ENCODE measurements around the gene CKS2. TPM values are rescaled to one million over a fixed set of nuclear protein-coding genes. Genes with fewer than 3 reads are reported as not detected.
A peak's percentile ranks its signal among the peaks of the same experiment; 100 is the strongest.
"Not testable (repeated sequence)": the region's sequence is repeated elsewhere in the genome, so short reads cannot be mapped to it uniquely, and the experiment has no call there.

The CKS2 gene
- total RNA-seq = 23.7 and 29.2 TPM in 2 replicates
- long read RNA-seq, transcript CKS2-201 (3 exons, 613 nt) = major isoform, 18 of 18 reads
- long read RNA-seq, partial matches to known transcripts = 0 of 18 reads
- long read RNA-seq, other reads (novel, unspliced or antisense) = 0 of 18 reads

DNA sequence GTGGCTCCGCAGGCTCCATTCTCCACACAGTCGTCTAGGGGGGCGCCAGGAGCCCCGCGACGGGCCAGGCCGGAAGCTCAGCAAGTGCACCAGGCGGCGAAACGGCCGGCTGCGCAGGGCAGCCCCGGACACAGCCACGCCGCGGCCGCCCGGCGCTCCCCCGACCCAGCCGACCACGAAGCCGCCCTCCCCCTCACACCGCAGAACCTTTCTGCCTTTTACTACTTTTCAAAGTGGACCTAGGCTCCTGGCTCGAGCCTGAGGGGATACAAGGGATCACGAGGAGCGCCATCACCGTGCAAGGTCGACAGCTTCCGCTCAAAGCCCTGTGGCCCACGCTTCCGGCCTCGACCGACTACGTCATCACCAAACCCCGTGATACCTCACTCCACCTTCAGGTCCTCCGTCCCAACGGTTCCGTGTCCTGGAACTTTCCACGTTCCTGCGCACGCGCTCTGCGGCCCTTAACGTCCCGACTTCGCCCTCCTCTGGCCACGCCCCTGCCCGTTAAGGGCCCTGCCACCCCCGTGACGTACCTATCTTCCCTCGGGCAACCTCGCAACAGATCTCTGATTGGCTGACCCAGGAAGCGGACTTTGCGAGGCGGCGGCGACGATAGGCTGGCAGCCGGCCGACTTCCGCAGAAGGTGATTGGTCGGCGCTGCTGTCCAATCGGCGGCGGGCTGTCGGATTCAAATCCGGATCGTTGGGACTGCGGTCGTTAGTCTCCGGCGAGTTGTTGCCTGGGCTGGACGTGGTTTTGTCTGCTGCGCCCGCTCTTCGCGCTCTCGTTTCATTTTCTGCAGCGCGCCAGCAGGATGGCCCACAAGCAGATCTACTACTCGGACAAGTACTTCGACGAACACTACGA is at the start of gene CKS2:
Gene CKS2, plus strand, starts transcription at position 721 of the 871 bp plus-strand sequence. Its CDS starts 98 bp downstream, at position 819.
- Mint-ChIP-seq H3K4me1 (ENCODE audit: unreplicated experiment) (peaks cover 36% of the 10 kb centered on the region), H3K36me3 (ENCODE audit: unreplicated experiment) (no peaks in the 10 kb centered on the region), H3K27ac (ENCODE audit: unreplicated experiment) (peak within 1 kb of the TSS; percentile 99), H3K27me3 (ENCODE audit: unreplicated experiment) (no peaks in the 10 kb centered on the region), H3K9me3 (ENCODE audit: unreplicated experiment) (no peaks in the 10 kb centered on the region), H3K4me3 (ENCODE audit: unreplicated experiment) (peak within 1 kb of the TSS; percentile 91)
- TF ChIP-seq, protein P1, sequence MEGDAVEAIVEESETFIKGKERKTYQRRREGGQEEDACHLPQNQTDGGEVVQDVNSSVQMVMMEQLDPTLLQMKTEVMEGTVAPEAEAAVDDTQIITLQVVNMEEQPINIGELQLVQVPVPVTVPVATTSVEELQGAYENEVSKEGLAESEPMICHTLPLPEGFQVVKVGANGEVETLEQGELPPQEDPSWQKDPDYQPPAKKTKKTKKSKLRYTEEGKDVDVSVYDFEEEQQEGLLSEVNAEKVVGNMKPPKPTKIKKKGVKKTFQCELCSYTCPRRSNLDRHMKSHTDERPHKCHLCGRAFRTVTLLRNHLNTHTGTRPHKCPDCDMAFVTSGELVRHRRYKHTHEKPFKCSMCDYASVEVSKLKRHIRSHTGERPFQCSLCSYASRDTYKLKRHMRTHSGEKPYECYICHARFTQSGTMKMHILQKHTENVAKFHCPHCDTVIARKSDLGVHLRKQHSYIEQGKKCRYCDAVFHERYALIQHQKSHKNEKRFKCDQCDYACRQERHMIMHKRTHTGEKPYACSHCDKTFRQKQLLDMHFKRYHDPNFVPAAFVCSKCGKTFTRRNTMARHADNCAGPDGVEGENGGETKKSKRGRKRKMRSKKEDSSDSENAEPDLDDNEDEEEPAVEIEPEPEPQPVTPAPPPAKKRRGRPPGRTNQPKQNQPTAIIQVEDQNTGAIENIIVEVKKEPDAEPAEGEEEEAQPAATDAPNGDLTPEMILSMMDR (IDR thresholded peaks at IDR 0.05) = no peak
- DNase-seq (ENCODE audit: extremely low spot score, unreplicated experiment) = peak; percentile 100

DNA sequence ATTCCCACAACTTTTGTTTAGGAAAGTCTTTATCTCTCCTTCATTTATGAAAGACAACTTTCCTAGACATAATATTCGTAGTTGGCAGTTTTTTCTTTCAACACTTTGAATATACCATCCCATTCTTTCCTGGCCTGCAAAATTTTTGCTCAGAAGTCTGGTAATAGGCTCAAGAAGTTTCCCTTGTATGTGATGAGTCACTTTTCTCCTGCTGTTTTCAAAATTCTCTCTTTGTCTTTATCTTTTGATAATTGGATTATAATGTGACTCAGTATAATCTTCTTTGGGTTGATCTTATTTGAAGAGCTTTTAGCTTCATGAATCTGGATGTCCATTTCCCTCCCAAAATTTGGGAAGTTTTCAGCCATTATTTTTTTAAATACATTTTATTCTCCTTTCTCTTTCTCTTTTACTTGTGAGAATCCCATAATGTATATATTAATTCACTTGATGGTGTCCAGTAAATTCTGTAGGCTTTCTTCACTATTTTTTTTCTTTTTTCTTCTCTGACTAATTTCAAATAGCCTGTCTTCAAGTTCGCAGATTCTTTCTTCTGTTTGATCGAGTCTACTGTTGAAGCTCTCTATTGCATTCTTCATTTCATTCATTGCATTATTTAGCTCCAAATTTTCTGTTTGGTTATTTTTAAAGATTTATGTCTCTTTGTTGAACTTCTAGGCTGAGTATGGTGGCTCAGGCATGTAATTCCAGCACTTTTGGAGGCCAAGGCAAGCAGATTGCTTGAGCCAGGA is 37.3 kb upstream of the CKS2 start:
- TF ChIP-seq, protein P1 (IDR thresholded peaks at IDR 0.05) = no peak
- peaks cover 2% of the 10 kb centered on the region for H3K36me3 Mint-ChIP-seq (ENCODE audit: unreplicated experiment)
- H3K4me1 Mint-ChIP-seq (ENCODE audit: unreplicated experiment) = no peaks in the 10 kb centered on the region
- H3K27me3 Mint-ChIP-seq (ENCODE audit: unreplicated experiment) = peaks cover 5% of the 10 kb centered on the region
- H3K9me3 Mint-ChIP-seq (ENCODE audit: unreplicated experiment) = peaks cover 33% of the 10 kb centered on the region
- no peak overlapping the region for H3K27ac Mint-ChIP-seq (ENCODE audit: unreplicated experiment)
- H3K4me3 Mint-ChIP-seq (ENCODE audit: unreplicated experiment) = no peak overlapping the region
- DNase-seq (ENCODE audit: extremely low spot score, unreplicated experiment) = no peak

DNA sequence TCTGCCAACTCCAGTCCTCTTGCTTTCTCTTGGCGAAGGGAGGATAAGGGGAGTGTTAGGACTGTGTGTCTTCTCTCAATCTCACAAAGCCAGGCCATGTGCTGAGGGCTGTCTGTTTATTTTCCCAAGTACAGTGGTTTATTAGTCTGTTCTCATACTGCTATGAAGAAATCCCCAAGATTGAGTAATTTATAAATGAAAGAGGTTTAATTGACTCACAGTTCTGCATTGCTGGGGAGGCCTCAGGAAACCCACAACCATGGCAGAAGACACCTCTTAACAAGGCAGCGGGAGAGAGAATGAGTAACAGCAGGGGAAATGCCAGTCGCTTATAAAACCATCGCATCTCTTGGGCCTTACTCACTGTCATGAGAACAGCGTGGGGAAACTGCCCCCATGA is 36.2 kb upstream of the CKS2 start:
- Mint-ChIP-seq H3K27ac (ENCODE audit: unreplicated experiment) (no peak overlapping the region), H3K9me3 (ENCODE audit: unreplicated experiment) (peaks cover 28% of the 10 kb centered on the region), H3K27me3 (ENCODE audit: unreplicated experiment) (peaks cover 5% of the 10 kb centered on the region), H3K36me3 (ENCODE audit: unreplicated experiment) (peaks cover 2% of the 10 kb centered on the region), H3K4me1 (ENCODE audit: unreplicated experiment) (no peaks in the 10 kb centered on the region), H3K4me3 (ENCODE audit: unreplicated experiment) (no peak overlapping the region)
- no peak for DNase-seq (ENCODE audit: extremely low spot score, unreplicated experiment)
- TF ChIP-seq, protein P1 (IDR thresholded peaks at IDR 0.05) = no peak

DNA sequence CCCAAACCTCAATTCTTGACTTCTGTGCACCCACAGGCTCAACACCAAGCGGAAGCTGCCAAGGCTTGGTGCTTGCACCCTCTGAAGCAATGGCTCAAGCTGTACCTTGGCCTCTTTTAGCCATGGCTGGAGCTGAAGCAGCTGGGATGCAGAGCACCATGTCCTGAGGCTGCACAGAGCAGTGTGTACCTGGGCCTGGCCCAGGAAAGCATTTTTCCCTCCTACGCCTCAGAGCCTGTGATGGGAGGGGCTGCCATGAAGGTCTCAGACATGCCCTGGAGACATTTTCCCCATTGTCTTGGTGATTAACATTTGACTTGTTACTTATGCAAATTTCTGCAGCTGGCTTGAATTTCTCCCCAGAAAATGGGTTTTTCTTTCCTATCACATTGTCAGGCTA is 35.0 kb upstream of the CKS2 start:
- H3K27me3 Mint-ChIP-seq (ENCODE audit: unreplicated experiment); H3K4me1 Mint-ChIP-seq (ENCODE audit: unreplicated experiment); H3K4me3 Mint-ChIP-seq (ENCODE audit: unreplicated experiment); H3K36me3 Mint-ChIP-seq (ENCODE audit: unreplicated experiment); H3K27ac Mint-ChIP-seq (ENCODE audit: unreplicated experiment): not testable (repeated sequence)
- peaks cover 25% of the 10 kb centered on the region for H3K9me3 Mint-ChIP-seq (ENCODE audit: unreplicated experiment)
- peak; percentile 51 for DNase-seq (ENCODE audit: extremely low spot score, unreplicated experiment)

DNA sequence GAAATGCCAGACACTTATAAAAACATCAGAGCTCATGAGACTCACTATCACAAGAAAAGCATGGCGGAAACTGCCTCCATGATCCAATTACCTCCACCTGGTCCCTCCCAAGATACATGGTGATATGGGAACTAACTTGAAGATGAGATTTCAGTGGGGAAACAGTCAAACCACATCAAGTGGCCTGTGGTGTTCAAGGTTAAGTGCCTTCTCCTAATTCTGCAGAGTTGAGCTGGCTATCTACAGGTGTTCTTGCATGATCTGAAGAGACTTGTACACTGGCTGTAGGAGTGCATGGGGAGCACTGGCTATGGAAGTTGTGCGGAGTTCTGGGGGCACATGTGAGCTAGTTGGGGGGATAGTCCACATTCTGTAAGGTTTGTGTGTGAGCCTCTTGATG is 34.0 kb upstream of the CKS2 start:
- no peaks in the 10 kb centered on the region for H3K27me3 Mint-ChIP-seq (ENCODE audit: unreplicated experiment)
- no peak overlapping the region for H3K4me3 Mint-ChIP-seq (ENCODE audit: unreplicated experiment)
- H3K4me1 Mint-ChIP-seq (ENCODE audit: unreplicated experiment) = no peaks in the 10 kb centered on the region
- H3K27ac Mint-ChIP-seq (ENCODE audit: unreplicated experiment) = no peak overlapping the region
- no peak for DNase-seq (ENCODE audit: extremely low spot score, unreplicated experiment)
- peaks cover 2% of the 10 kb centered on the region for H3K36me3 Mint-ChIP-seq (ENCODE audit: unreplicated experiment)
- TF ChIP-seq, protein P1 (IDR thresholded peaks at IDR 0.05) = no peak
- peaks cover 19% of the 10 kb centered on the region for H3K9me3 Mint-ChIP-seq (ENCODE audit: unreplicated experiment)
